Thyroid gland (tissue), 4 donors: ENCODE measurements around the gene EPHA8.

Experiments used
- POLR2A ChIP-seq, 2 donors: fragments of 450-650 bp; IDR thresholded peaks; one replicate each; pipeline ENCODE4 v1.6.1; 2017; ENCODE audit warnings: antibody characterized with exemption in 2 of 2, mild to moderate bottlenecking in 2 of 2, moderate library complexity in 1 of 2
- TF ChIP-seq, protein P1 (sequence below), 6 experiments: fragments of 200-600 bp in 3 of 6; fragments of 450-650 bp in 3 of 6; sonication (generic) in 3 of 6; IDR thresholded peaks; one replicate each; pipeline ENCODE4 v1.5.1; 2016 to 2019; ENCODE audit warnings: antibody characterized with exemption in 6 of 6, mild to moderate bottlenecking in 2 of 6, inconsistent platforms in 1 of 6, moderate library complexity in 1 of 6

DNA sequence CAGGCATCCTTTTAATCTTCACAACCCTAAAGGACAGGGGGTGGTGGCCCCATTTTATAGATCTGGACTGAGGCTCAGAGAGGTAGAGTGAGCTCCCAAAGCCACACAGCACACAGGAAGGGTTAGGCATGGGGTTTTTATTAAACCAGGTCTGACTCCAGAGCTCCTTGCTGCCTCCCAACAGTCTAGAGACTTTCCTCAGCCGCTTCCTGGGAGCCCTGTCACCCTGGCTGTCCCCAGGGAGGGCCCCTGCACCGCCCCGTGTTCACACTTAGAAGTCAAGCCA lies 8.0 kb upstream of the EPHA8 start:
- TF ChIP-seq POLR2A (IDR thresholded peaks at IDR 0.05): no peak
- TF ChIP-seq, protein P1, sequence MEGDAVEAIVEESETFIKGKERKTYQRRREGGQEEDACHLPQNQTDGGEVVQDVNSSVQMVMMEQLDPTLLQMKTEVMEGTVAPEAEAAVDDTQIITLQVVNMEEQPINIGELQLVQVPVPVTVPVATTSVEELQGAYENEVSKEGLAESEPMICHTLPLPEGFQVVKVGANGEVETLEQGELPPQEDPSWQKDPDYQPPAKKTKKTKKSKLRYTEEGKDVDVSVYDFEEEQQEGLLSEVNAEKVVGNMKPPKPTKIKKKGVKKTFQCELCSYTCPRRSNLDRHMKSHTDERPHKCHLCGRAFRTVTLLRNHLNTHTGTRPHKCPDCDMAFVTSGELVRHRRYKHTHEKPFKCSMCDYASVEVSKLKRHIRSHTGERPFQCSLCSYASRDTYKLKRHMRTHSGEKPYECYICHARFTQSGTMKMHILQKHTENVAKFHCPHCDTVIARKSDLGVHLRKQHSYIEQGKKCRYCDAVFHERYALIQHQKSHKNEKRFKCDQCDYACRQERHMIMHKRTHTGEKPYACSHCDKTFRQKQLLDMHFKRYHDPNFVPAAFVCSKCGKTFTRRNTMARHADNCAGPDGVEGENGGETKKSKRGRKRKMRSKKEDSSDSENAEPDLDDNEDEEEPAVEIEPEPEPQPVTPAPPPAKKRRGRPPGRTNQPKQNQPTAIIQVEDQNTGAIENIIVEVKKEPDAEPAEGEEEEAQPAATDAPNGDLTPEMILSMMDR (IDR thresholded peaks at IDR 0.05): no peak
